HG03280 (cell line): ENCODE measurements around the gene MERTK.

Source experiments
- ATAC-seq: cut with Tn5 transposase; IDR thresholded peaks from one replicate; pipeline ENCODE4 v1.9.1; 2021; ENCODE audit warnings: mild to moderate bottlenecking, moderate library complexity; ENCODE audit not compliant: unreplicated experiment

The MERTK gene

DNA sequence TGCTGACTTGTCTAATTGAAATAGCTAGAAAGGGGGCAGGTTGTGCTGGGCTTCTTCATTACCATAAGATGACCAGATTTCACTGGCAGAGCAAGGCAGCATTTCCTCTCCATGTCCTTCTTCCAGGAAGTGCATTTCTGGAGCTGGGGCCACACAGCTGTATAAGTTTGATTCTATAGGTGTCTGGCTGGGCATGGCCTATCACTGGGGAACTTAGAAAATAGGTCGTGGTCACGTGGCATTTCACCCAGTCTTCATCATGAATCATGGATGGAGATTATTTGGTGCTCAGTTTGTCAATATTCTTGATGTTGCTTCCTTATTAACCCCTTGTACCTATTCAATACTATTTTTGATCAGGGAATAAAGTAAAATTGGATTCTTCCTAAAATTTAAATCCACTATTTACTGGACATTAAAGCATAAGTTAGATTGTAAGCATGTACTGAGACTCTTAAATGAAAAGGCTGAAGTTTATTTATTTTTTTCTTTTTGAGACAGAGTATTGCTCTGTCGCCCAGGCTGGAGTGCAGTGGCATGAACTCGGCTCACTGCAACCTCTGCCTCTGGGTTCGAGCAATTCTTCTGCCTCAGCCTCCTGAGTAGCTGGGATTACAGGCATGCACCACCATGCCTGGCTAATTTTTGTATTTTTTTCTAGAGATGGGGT is 107.1 kb downstream of the MERTK start:
- ATAC-seq = no peak

DNA sequence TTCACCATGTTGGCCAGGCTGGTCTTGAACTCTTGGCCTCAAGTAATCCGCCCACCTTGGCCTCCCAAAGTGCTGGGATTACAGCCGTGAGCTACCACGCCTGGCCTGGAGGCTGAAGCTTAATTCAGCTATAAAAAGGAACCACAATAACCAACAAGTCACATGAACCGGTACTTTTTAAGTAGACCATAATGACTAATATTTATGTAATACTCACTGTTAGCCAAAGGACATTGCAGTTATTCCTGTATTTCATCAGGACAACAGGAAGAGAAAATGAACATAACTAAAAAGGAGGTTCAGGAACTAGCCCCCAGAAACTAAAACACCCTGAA is 107.6 kb downstream of the MERTK start:
- no peak for ATAC-seq

DNA sequence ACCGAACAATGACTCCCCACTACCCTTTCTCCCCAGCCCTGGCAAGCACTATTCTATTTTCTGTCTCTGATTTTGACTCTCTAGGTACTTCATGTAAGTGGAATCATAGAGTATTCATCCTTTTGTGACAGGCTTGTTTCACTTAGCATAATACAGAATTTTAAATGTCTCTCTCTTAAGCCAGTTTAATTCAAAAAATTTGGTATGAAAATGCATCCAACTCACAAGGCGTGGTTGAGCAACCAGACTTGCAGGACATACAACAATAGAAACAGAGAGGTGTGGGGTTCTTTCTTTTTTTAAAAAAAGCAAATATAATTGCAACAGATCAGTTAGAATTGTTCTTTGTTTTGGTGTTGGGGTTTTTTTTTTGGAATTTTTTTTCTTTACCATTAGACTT is 109.1 kb downstream of the MERTK start:
- no peak for ATAC-seq

DNA sequence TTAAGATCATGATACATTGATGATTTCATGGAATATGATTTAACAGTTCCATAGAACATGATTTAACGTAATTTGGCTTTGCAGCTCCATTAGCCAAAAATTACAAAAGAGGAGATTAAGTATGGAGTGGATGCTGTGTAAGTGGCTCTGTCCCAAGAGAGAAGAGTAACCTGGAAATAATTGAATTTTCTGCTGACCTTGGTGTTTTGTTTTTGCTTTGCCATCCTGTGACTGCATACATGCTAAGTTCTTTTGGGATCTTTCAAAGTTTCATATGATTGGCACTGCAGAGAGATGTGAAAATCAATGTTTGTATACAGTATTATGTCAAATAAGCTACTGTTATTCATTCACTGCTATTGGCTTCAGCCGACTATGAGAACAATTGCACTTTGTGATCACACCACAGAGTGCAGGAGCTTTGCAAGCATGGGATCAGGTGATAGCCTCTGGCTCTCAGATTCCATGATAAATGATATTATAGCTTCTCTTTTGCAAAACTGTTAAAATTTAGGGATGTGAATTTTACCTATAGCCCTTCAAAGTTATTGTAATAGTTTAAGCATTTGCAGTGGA is 110.6 kb downstream of the MERTK start:
- ATAC-seq = no peak

DNA sequence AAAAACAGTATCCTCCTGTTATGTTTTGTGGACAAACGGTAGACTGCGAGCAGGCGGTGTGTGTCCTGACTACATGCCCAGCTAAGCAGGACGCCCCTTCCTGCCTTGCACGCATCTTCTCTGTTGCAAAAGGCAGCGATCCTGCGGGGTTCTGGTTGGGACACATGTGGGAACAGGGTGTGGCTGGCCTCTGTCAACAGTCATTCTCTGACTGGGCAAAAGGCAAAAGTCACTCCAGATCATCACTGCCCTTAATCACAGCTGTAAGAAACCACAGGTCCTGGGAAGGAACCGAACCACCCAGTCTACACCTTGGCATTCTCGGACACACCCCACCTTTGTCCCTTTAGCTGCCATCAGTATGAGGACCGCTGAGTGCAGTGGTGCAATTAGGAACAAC is 112.3 kb downstream of the MERTK start:
- ATAC-seq = no peak

DNA sequence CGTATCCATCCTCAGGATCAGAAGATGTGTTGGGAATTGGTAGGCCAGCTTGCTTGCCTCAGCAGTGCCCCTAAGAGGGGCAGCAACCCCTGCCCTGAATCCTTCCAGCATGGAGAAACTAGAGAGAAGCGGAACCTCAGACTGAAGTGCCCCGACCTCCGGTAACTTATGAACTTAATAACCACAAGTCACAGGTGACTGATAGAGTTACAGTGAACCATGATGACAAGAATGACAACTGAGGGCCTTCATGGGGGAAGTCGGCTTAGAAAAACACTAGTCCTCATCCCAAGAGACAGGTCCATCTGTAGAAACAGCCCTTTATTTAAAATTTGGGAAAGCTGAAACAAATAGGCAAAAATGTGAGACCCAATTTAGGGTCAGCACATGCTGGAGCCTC is 114.1 kb downstream of the MERTK start:
- no peak for ATAC-seq

DNA sequence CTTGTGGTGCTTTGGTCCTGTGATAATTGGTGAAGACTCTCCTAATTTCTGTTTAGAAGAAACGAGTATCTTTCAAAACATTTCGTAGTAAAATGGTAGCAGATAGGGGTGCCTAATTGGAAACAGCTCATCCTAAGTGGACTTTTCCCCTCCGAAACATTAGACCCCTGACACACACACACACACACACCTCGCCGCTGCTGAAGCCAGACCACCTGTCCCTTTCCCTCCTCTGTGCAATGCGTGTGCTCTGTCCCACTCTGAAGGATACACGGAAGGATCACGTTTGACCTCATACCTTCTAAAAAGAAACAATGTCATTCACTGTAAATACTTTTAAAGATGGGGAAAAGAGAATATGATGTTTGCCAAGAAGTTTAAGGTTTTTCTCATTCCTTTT is 120.4 kb downstream of the MERTK start:
- no peak for ATAC-seq

DNA sequence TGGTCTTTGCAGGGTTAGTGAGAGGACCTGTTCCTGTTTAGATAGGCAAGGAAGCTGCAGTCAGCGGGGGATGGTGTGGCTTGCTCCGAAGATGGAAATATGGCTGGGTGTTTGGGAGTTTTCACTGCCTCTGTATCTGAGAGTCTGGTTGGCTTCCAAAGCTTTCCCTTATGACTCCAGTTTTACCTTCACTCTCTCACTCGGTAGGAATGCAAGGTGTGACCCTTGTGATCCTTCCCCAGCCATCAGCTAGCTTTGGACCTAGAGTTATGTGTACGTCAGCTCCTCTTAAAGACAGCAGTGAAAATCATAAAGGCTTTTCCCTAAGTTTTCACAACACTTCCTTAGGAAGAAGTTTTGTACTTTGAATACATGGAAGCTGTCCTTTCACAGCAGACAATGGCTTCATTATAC is 121.2 kb downstream of the MERTK start:
- ATAC-seq = no peak

DNA sequence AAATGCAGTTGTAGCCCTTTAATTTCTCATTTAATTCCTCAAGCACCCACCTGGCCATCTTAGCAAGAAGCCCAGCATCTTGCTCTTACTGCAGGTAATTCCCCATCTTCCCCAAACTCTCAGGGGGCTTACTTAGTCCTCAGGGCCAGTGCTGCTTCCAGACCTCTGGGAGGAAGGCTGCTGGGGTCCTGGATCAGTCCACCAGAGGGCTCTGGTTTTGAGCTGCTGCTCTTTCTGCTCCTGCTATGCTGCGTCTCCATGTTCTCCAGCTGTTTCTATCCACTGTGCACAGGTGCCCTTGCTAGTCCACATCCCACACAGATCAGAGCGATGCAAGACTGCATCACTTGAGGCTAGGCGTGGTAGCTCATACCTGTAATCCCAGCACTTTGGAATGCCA is 122.2 kb downstream of the MERTK start:
- no peak for ATAC-seq

DNA sequence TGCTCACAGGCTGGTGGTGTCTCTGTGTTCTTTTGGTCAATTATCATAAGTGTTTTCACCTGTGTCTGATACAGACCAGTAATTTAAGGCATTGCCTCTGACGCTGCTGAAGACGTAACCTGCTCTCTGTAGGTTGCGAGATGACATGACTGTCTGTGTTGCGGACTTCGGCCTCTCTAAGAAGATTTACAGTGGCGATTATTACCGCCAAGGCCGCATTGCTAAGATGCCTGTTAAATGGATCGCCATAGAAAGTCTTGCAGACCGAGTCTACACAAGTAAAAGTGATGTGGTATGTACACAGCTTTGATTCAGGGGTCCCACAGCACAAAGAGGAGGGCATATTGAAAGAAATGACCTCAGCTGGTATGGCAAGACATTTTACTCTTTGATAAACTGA is 122.9 kb downstream of the MERTK start:
- ATAC-seq = no peak

DNA sequence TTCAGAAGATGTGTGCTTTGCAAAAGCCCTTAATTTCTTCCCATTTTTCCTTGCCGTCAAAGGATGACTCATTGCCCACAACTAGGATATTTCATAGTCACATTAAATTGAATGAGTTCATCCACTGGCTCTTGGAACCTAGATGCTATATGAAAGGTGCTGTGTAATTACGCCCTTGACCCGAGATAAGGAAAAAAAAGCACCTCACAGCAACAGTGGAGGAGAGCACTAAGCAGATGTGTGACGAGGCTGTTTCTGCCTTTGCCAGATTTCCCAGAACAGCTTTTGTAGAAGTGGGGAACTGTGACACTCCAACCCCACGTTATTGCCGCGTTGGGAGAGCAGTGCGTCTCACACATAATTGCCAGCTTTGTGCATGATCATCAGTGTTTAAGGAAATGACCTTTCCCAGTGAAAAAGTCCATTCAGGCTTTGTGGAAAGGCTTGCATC is 123.4 kb downstream of the MERTK start:
- ATAC-seq = no peak

DNA sequence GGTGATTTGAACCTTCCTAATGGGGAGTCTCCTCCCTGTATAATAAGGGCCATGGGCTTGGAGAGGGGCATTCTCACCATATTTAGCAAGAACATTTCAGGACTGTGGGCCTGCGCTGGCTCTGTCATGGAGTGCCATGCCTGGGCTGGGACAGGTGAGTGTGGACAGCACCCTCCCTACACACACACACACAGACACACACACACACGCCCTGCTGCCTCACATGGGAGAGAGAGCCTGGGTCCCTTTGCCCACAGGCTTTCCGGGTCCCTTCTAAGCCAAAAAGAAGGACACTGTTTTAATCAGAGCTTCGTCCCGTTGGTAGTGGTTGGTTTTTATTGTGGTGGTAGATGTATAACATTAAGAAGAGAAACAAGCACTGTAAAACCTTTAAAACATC is 125.3 kb downstream of the MERTK start:
- ATAC-seq = no peak

DNA sequence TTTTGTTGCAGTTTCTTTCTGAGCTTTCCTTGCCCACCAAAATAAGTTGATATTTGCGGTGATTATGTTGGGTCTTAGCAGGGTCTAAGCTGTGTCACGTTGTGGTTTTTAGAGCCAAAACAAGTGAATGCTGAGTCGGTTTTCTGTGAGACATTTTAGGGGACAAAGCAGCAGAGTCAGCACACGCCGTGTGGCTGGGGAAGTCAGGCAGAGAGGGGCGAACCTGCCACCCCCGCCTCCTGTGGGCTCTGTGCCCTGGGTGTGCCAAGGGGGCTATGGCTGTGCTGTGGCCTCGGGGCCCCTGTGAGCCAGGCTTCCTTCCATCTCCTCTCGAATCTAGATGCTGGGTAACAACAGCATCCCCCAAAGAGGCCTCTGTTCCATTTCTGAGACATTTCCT is 125.8 kb downstream of the MERTK start:
- no peak for ATAC-seq

DNA sequence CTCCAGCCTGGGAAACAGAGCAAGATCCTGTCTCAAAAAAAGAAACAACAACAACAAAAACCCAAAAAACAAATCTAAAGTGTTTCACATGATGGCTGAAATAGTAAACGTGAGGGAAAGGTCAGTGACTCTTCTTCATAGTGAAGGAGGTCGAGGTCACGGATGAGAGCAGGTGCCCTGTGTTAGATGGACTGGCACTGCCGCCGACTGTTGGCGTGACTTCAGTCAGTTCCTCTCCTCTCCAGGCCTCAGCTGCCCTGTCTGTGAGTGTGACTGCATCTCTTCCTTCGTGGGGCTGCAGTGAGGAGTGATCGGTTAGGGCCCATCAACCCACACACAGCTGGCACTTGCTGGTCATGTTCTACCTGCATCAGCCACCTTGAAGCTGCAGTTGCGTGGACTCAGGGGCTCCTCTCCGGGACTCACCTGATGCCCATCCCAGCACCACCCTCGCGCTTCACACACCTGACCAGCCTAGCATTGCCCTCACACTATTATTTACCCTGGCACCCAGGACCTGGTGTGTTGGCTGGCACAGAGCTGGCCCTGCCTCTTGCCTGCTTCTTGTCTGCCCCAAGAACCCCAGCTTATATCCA is 126.6 kb downstream of the MERTK start:
- ATAC-seq = no peak

DNA sequence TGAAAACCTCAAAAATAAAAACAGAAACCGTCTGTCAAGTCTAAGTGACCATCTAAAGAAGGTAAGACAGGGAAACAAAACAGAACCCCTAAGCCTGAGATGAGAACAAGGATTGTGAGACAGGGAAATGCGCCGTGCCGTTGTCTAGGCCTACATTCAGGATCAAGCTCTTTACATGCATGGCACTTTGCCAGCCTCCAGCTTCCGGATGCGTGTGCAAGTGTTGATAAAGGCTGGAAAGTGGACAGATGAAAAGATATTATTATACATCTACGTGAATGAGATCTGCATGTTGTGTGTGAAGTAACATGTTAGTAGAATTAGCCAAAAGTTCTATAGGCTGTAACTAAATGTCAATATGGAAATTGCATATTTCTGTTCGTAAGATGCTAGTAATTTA is 128.1 kb downstream of the MERTK start:
- ATAC-seq = no peak

DNA sequence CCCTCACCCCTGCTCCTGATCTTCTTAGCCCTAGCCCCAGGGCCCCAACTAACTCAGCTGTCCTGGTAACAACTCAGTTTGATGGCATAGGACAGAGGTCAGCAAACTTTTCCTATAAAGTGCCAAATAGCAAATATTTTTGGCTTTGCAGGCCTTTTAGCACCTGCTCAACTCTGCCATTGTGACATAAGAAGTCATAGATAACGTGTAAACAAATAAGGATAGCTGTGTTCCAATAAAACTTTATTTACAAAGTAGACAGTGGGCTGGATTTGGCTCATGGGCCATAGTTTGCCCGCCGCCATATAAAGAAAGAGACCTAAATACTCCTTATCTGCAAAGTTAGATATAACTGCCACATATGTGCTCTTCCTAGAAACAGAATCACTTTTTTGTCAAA is 129.4 kb downstream of the MERTK start:
- no peak for ATAC-seq

DNA sequence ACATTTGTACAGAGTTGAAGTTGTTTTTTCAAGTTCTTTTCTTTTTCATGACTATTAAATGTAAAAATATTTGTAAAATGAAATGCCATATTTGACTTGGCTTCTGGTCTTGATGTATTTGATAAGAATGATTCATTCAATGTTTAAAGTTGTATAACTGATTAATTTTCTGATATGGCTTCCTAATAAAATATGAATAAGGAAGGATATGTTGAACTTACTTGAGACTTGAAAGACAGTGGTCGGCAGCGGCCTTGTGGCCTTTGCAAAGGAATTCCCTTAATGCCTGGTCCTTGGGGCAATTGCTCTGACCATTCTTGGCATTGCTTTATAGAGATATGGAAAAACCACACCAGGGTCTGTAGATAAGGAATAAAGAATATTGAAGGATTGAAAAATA is 130.8 kb downstream of the MERTK start:
- no peak for ATAC-seq

DNA sequence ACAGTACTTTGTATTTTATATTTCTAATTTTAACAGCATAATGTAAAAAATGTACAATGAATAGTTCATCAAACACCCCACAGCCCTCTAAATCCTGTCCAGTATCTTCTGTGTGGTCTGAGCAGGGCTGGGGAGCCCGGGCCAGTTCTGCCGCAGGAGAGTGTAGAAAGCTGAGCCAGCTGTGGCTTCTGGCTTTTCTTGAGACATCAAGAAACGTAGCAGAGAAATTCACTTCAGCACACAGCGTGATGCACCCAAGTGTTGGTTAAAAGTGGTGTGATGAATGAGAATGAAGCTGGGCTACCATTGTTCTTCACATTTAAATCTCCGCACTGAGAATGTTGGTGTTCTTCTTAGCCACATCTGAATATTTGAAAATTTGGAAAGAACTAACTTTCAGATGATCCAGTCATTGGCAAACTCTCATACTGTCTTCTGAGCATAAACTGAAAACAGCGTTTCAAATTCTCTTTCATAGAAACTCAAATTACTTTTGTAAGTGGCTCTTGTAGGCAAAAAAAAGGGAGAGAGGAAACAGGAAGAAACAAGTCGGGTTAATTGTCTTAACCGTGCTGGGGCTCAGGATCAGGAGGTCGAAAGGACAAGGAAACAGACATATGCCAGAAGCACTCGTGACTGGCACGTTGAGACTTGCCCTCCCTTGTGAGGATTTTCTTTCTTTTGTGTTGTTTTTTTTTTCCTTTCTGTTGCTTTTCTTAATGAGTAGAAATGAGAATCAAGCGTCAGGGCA is 133.2 kb downstream of the MERTK start:
- ATAC-seq = no peak

DNA sequence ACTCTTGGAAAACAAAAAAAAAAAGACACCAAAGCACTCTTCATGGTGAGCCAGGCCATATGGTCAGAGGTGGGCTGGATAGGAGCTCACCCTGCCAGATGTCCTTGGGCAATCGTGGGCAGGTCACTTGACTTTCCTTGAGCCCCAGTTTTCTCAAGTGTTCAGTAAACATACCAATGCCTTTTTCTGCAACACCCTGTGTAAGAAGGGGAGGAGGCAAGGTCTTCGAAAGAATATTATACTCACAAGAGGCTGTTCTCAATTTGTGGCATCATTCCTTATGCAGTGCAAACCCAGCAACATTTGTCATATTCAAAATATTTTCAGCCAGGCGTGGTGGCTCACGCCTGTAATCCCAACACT is 133.8 kb downstream of the MERTK start:
- no peak for ATAC-seq

DNA sequence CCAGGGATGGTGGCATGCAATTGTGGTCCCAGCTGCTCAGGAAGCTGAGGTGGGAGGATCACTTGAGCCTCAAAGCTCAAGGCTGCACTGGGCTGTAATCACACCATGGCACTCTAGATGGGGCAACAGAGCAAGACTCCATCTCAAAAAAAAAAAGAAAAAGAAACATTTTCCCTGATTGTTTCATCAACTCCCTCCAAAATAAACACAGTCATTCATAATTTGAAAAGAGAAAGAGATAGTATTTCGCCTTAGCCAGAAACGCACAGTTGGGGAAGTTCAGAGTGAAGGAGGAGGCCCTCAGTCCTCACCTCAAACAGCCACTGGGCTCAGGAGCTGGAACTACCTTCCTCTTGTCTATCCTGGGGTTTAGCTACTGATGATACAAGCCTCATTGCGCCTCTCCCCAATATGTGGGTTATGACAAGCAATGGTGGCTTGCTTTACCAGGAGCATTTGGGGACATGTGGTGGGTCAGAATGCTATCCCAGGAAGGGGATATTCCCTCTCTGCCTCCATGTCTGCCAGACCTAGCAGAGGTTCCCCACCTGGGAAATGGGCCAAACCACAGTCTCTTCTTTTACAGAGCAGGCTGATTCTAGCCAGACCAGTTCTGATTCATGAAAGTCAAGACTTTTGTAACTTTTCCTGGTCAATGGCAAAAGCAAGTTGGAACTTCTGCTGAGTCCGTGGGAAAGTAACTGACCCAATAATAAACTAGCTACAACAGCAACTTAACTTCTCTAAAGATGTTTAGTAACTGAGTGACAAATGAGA is 134.5 kb downstream of the MERTK start:
- ATAC-seq = no peak

DNA sequence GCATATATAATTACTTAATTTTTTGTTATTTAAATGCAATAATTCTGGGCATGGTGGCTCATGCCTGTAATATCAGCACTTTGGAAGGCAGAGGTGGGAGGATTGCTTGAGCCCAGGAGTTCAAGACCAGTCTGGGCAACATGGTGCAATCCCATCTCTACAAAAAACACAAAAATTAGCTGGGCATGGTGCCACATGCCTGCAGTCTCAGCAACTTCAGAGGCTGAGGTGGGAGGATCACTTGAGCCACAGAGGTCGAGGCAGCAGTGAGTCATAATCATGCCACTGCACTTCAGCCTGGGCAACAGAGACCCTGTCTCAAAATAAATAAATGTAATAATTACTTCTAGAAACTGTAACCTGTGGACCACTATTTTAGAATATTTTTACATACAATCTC is 135.2 kb downstream of the MERTK start:
- ATAC-seq = no peak
